ENCODE measurements around the gene RFX3.

GRCh38 chr9:3268223-3268622 lies 257.6 kb downstream of the RFX3 start:
- no peak for TF ChIP-seq CTCF (IDR thresholded peaks at IDR 0.05)
- TF ChIP-seq POLR2A (IDR thresholded peaks at IDR 0.05): no peak

All from lower leg skin (tissue), 3 donors.